ENCODE data around the gene MVK. TPM values are rescaled to one million over a fixed set of nuclear protein-coding genes. Genes with fewer than 3 reads are reported as not detected.

The MVK gene
- total and polyA plus RNA-seq, 2 donors from 2014 or later = 40.0 to 48.1 TPM

- peaks cover 0 to 16% (median 9%) of the 10 kb centered on the region in 3 donors for H3K4me1 ChIP-seq (ENCODE audit: control insufficient read depth in 2 of 3, insufficient read depth in 2 of 3, low read depth in 1 of 3, low read length in 3 of 3)
- H3K27me3 ChIP-seq (ENCODE audit: control insufficient read depth, insufficient read depth, low read length) = no peaks in the 10 kb centered on the region
- FAIRE-seq (no peak), DNase-seq (no peak)
- H3K9me3 ChIP-seq (ENCODE audit: control insufficient read depth in 2 of 3, insufficient read depth in 1 of 3, low read length in 3 of 3) = no peaks in the 10 kb centered on the region
- H3K36me3 ChIP-seq (ENCODE audit: control insufficient read depth in 2 of 3, insufficient read depth in 3 of 3, low read length in 3 of 3) = peaks cover 0 to 4% (median 0%) of the 10 kb centered on the region in 3 donors
- no peak overlapping the region for H3K27ac ChIP-seq (ENCODE audit: low read depth in 2 of 2, low read length in 2 of 2)
- H3K4me3 ChIP-seq (ENCODE audit: low read length in 3 of 3) = no peak overlapping the region
- intact Hi-C loops (cut with DNase I) = no loop called here
- TF ChIP-seq CTCF (IDR thresholded peaks at IDR 0.05; ENCODE audit: borderline replicate concordance, extremely low read depth, insufficient read depth) = no peak
- H3K9ac ChIP-seq (ENCODE audit: low read length in 3 of 3) = no peak overlapping the region
These were observed 22.5 kb upstream of the MVK start for GRCh38 chr12:109551108-109551507.

GRCh38 chr12:109552971-109553370 lies 20.6 kb upstream of the MVK start:
- DNase-seq (no peak), FAIRE-seq (no peak)
- no peak overlapping the region for H3K9ac ChIP-seq (ENCODE audit: low read length in 3 of 3)
- H3K36me3 ChIP-seq (ENCODE audit: control insufficient read depth in 2 of 3, insufficient read depth in 3 of 3, low read length in 3 of 3) = peaks cover 0 to 6% (median 0%) of the 10 kb centered on the region in 3 donors
- peaks cover 0 to 16% (median 9%) of the 10 kb centered on the region in 3 donors for H3K4me1 ChIP-seq (ENCODE audit: control insufficient read depth in 2 of 3, insufficient read depth in 2 of 3, low read depth in 1 of 3, low read length in 3 of 3)
- H3K27ac ChIP-seq (ENCODE audit: low read depth in 2 of 2, low read length in 2 of 2) = no peak overlapping the region
- no peaks in the 10 kb centered on the region for H3K27me3 ChIP-seq (ENCODE audit: control insufficient read depth, insufficient read depth, low read length)
- no peak for TF ChIP-seq CTCF (IDR thresholded peaks at IDR 0.05; ENCODE audit: borderline replicate concordance, extremely low read depth, insufficient read depth)
- no peaks in the 10 kb centered on the region for H3K9me3 ChIP-seq (ENCODE audit: control insufficient read depth in 2 of 3, insufficient read depth in 1 of 3, low read length in 3 of 3)
- intact Hi-C loops (cut with DNase I) = no loop called here
- H3K4me3 ChIP-seq (ENCODE audit: low read length in 3 of 3) = no peak overlapping the region

- no peaks in the 10 kb centered on the region for H3K9me3 ChIP-seq (ENCODE audit: control insufficient read depth in 2 of 3, insufficient read depth in 1 of 3, low read length in 3 of 3)
- no peaks in the 10 kb centered on the region for H3K27me3 ChIP-seq (ENCODE audit: control insufficient read depth, insufficient read depth, low read length)
- H3K4me1 ChIP-seq (ENCODE audit: control insufficient read depth in 2 of 3, insufficient read depth in 2 of 3, low read depth in 1 of 3, low read length in 3 of 3) = peaks cover 0 to 16% (median 9%) of the 10 kb centered on the region in 3 donors
- intact Hi-C loops (cut with DNase I) = no loop called here
- no peak for TF ChIP-seq CTCF (IDR thresholded peaks at IDR 0.05; ENCODE audit: borderline replicate concordance, extremely low read depth, insufficient read depth)
- H3K36me3 ChIP-seq (ENCODE audit: control insufficient read depth in 2 of 3, insufficient read depth in 3 of 3, low read length in 3 of 3) = peaks cover 0 to 6% (median 0%) of the 10 kb centered on the region in 3 donors
- DNase-seq = no peak
- no peak overlapping the region for H3K27ac ChIP-seq (ENCODE audit: low read depth in 2 of 2, low read length in 2 of 2)
- no peak for FAIRE-seq
- H3K9ac ChIP-seq (ENCODE audit: low read length in 3 of 3) = no peak overlapping the region
- no peak overlapping the region for H3K4me3 ChIP-seq (ENCODE audit: low read length in 3 of 3)
These were observed 20.1 kb upstream of the MVK start for GRCh38 chr12:109553483-109553882.
